AG04450 (cell line): Measurements from ENCODE around the gene USP11. TPM values are rescaled to one million over a fixed set of nuclear protein-coding genes. Genes with fewer than 3 reads are reported as not detected.

Experiments
- CTCF ChIA-PET: fragments of 300-600, 350-600 bp; formaldehyde crosslinking; extraction: SDS; loops from one replicate; lab custom pipeline; 2022; ENCODE audit warnings: antibody characterized with exemption, inconsistent platforms; lab: Charles Lee
- POLR2A ChIA-PET: fragments of 350-600 bp; formaldehyde crosslinking; extraction: SDS; loops from one replicate; lab custom pipeline; 2021; ENCODE audit warnings: antibody characterized with exemption, inconsistent platforms; lab: Yijun Ruan, JAX
- DNase-seq: peaks from one replicate; pipeline ENCODE4 v3.0.0-alpha.2; 2011; ENCODE audit warnings: low read depth, low spot score
- H3K27ac ChIP-seq: one replicate; pipeline ENCODE4 v1.5.1; 2012; ENCODE audit warnings: low read depth, low read length, control low read depth
- H3K27me3 ChIP-seq: one replicate; pipeline ENCODE4 v1.6.0; 2012; ENCODE audit warnings: low read length; ENCODE audit not compliant: control insufficient read depth, insufficient read depth
- H3K4me3 ChIP-seq: 2 replicates; pipeline ENCODE4 v1.5.1; 2011; ENCODE audit warnings: mild to moderate bottlenecking, low read depth, low read length, control low read depth
- H3K9me3 ChIP-seq: 2 replicates; pipeline ENCODE4 v1.5.1; 2012; ENCODE audit warnings: low read length; ENCODE audit not compliant: control insufficient read depth, insufficient read depth
- polyA plus RNA-seq: library from polyadenylated mRNA; depleted of rRNA; stranded (reverse); fragments of >200 nt; gene quantifications from 2 replicates; pipeline ENCODE4 v1.2.3, GENCODE V29; 2011
- TF ChIP-seq, protein P1 (sequence below): IDR thresholded peaks from 2 replicates; pipeline ENCODE4 v1.5.1; 2011; ENCODE audit warnings: low read depth, low read length, control low read depth, inconsistent platforms

USP11 gene
- polyA plus RNA-seq, 1 experiment, result 31.5 TPM

DNA sequence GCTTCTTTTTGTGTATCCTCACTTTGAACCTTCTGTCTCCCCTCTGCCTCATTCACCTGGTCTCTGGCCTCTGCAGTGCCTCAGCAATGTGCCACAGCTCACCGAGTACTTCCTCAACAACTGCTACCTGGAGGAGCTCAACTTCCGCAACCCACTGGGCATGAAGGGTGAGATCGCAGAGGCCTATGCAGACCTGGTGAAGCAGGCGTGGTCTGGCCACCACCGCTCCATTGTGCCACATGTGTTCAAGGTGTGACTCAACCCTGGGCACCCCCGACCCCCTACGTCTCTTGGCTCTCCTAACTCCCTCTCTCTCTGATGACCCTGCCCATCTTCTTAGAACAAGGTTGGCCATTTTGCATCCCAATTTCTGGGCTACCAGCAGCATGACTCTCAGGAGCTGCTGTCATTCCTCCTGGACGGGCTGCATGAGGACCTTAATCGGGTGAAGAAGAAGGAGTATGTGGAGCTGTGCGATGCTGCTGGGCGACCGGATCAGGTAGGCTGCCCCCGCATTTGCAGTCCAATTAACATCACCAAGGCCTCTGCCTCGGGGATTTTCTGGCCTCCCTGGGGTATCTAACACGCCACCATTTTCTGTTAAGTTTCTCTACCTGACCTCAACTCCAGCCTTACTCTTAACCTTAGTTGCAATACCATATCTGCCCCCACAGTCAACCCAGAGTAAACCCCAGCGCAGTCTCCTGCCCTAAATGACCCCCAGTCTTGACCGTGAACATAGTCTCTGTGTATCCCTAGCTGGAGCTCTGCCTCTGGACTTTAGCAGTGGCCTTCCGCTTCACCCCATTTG, 8.6 kb downstream of the USP11 start:
- TF ChIP-seq, protein P1, sequence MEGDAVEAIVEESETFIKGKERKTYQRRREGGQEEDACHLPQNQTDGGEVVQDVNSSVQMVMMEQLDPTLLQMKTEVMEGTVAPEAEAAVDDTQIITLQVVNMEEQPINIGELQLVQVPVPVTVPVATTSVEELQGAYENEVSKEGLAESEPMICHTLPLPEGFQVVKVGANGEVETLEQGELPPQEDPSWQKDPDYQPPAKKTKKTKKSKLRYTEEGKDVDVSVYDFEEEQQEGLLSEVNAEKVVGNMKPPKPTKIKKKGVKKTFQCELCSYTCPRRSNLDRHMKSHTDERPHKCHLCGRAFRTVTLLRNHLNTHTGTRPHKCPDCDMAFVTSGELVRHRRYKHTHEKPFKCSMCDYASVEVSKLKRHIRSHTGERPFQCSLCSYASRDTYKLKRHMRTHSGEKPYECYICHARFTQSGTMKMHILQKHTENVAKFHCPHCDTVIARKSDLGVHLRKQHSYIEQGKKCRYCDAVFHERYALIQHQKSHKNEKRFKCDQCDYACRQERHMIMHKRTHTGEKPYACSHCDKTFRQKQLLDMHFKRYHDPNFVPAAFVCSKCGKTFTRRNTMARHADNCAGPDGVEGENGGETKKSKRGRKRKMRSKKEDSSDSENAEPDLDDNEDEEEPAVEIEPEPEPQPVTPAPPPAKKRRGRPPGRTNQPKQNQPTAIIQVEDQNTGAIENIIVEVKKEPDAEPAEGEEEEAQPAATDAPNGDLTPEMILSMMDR, result no peak
- no peak for DNase-seq
- POLR2A ChIA-PET, result no interaction called here
- H3K4me3 ChIP-seq, result no peak overlapping the region
- no peaks in the 10 kb centered on the region for H3K27me3 ChIP-seq
- no peaks in the 10 kb centered on the region for H3K9me3 ChIP-seq
- CTCF ChIA-PET, result no interaction called here
- H3K27ac ChIP-seq, result no peak overlapping the region

DNA sequence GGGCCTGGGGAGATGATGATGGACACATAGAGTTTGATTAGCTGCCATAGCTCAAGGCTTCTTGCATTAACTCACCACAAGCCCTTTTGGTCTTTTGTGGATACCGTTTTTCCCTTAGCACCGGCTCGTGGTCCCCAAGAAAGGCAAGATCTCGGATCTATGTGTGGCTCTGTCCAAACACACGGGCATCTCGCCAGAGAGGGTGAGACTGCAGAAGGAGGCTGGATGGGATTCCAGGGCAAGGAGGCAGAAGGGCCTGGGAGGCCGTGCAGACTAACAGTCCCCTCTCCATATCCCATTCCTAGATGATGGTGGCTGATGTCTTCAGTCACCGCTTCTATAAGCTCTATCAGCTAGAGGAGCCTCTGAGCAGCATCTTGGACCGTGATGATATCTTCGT, 9.5 kb downstream of the USP11 start:
- no peaks in the 10 kb centered on the region for H3K9me3 ChIP-seq
- H3K4me3 ChIP-seq, result no peak overlapping the region
- H3K27me3 ChIP-seq, result no peaks in the 10 kb centered on the region
- CTCF ChIA-PET, result no interaction called here
- TF ChIP-seq, protein P1, result no peak
- H3K27ac ChIP-seq, result no peak overlapping the region
- DNase-seq, result no peak
- POLR2A ChIA-PET, result no interaction called here

DNA sequence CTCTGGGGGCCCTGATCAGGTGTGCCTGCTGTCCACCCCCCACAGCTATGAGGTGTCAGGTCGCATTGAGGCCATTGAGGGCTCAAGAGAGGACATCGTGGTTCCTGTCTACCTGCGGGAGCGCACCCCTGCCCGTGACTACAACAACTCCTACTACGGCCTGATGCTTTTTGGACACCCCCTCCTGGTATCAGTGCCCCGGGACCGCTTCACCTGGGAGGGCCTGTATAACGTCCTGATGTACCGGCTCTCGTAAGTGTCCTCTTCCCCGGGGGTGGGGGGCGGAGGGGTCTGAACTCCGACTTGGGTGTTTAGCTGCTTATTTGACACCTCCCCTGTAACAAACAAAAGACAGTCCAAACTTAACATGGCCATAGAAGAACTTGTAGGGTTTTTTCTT, 10.5 kb downstream of the USP11 start:
- Histone ChIP-seq H3K4me3 (no peak overlapping the region), H3K27ac (no peak overlapping the region), H3K9me3 (no peaks in the 10 kb centered on the region), H3K27me3 (no peaks in the 10 kb centered on the region)
- no peak for DNase-seq
- TF ChIP-seq, protein P1, result no peak
- POLR2A ChIA-PET, result no interaction called here
- CTCF ChIA-PET, result no interaction called here

DNA sequence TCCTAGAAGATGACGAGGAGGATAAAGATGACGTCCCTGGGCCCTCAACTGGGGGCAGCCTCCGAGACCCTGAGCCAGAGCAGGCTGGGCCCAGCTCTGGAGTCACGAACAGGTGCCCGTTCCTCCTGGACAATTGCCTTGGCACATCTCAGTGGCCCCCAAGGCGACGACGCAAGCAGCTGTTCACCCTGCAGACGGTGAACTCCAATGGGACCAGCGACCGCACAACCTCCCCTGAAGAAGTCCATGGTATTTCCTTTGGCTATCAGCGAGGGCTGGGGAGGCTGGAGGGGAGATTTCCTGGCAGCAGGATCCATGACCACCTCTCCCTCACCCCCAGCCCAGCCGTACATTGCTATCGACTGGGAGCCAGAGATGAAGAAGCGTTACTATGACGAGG, 11.9 kb downstream of the USP11 start:
- Histone ChIP-seq H3K27ac (no peak overlapping the region), H3K27me3 (no peaks in the 10 kb centered on the region), H3K4me3 (no peak overlapping the region), H3K9me3 (no peaks in the 10 kb centered on the region)
- CTCF ChIA-PET, result no interaction called here
- DNase-seq, result no peak
- TF ChIP-seq, protein P1, result no peak
- POLR2A ChIA-PET, result interaction anchor here (1.2 kb wide), 1 partner anchor 20 kb away, joined by 3 read pairs; no protein-coding TSS in a partner anchor

DNA sequence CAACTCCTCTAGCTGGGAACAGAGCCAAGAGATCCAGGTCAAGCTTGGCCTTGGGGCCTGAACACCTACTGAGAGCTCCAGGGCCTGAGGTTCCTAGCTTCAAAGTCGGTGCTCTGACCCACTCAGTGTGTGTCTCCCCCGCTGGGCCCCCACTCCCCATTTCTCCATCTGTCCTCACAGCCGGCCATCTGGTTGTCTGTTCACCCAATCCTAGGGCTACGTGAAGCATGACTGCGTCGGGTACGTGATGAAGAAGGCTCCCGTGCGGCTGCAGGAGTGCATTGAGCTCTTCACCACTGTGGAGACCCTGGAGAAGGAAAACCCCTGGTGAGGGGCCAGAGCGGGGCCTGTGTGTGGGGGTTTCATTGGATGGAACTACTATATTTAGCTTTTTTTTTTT, 12.3 kb downstream of the USP11 start:
- no peak for DNase-seq
- H3K4me3 ChIP-seq, result no peak overlapping the region
- no peak overlapping the region for H3K27ac ChIP-seq
- H3K27me3 ChIP-seq, result no peaks in the 10 kb centered on the region
- H3K9me3 ChIP-seq, result no peaks in the 10 kb centered on the region
- POLR2A ChIA-PET, result interaction anchor here (1.2 kb wide), 1 partner anchor 20 kb away, joined by 3 read pairs; no protein-coding TSS in a partner anchor
- CTCF ChIA-PET, result no interaction called here
- TF ChIP-seq, protein P1, result no peak
